HepG2 (cell line): Measurements from ENCODE around the gene STUB1. TPM values are rescaled to one million over a fixed set of nuclear protein-coding genes. Genes with fewer than 3 reads are reported as not detected.

Experiments
- AGO1 ChIP-seq: fragments of 200-400 bp; formaldehyde crosslinking; IDR thresholded peaks from 2 replicates; pipeline ENCODE4 v1.6.1; 2017; ENCODE audit warnings: mild to moderate bottlenecking, low read depth, low read length, moderate library complexity; ENCODE audit not compliant: poor library complexity, severe bottlenecking
- FOXO1 ChIP-seq: sonication (generic); formaldehyde crosslinking; IDR thresholded peaks from 2 replicates; pipeline ENCODE4 v1.4.0; 2020; ENCODE audit warnings: missing genetic modification reagents
- HMG20A ChIP-seq: IDR thresholded peaks from 2 replicates; pipeline ENCODE4 v1.6.1; 2016; ENCODE audit warnings: borderline replicate concordance
- HNRNPLL ChIP-seq: fragments of 200-400 bp; formaldehyde crosslinking; IDR thresholded peaks from 2 replicates; pipeline ENCODE4 v1.6.1; 2017; ENCODE audit warnings: mild to moderate bottlenecking, low read depth, low read length; ENCODE audit not compliant: poor library complexity, severe bottlenecking
- JUN ChIP-seq: sonication (generic); formaldehyde crosslinking; IDR thresholded peaks from 2 replicates; pipeline ENCODE4 v1.4.0; 2020; ENCODE audit warnings: mild to moderate bottlenecking, missing genetic modification reagents
- LBX2 ChIP-seq: sonication (generic); formaldehyde crosslinking; IDR thresholded peaks from 2 replicates; pipeline ENCODE4 v1.5.0; 2020; ENCODE audit warnings: missing genetic modification reagents, mild to moderate bottlenecking, borderline replicate concordance
- MAZ ChIP-seq, 2 experiments: sonication (generic) in 1 of 2; formaldehyde crosslinking in 1 of 2; IDR thresholded peaks; 2 replicates each; pipeline versions ENCODE4 v1.5.0 to v1.6.1; 2012 to 2020; ENCODE audit warnings: low read depth in 2 of 2, mild to moderate bottlenecking in 2 of 2, borderline replicate concordance in 1 of 2, improper control_type of control experiment in 1 of 2, low read length in 1 of 2, missing genetic modification reagents in 1 of 2, moderate library complexity in 1 of 2
- MTA3 ChIP-seq: sonication (generic); formaldehyde crosslinking; IDR thresholded peaks from 2 replicates; pipeline ENCODE4 v1.4.0; 2020; ENCODE audit warnings: missing genetic modification reagents
- NFATC3 ChIP-seq: sonication (generic); formaldehyde crosslinking; IDR thresholded peaks from 2 replicates; pipeline ENCODE4 v1.5.1; 2020; ENCODE audit warnings: mild to moderate bottlenecking, missing genetic modification reagents
- NR2F2 ChIP-seq: IDR thresholded peaks from 2 replicates; pipeline ENCODE4 v1.6.1; 2012; ENCODE audit warnings: low read depth, inconsistent platforms, borderline replicate concordance
- PHF21A ChIP-seq: sonication (generic); formaldehyde crosslinking; IDR thresholded peaks from 2 replicates; pipeline ENCODE4 v1.5.0; 2020; ENCODE audit warnings: mild to moderate bottlenecking, missing genetic modification reagents
- PHF5A ChIP-seq: IDR thresholded peaks from one replicate; pipeline ENCODE4 v1.6.1; 2018; ENCODE audit warnings: low read depth, missing genetic modification reagents; ENCODE audit not compliant: unreplicated experiment
- POGK ChIP-seq: sonication (generic); formaldehyde crosslinking; conservative IDR thresholded peaks from 2 replicates; pipeline ENCODE4 v1.8.0; 2022; ENCODE audit warnings: mild to moderate bottlenecking, moderate library complexity, missing genetic modification reagents
- SALL2 ChIP-seq: sonication (generic); formaldehyde crosslinking; IDR thresholded peaks from 2 replicates; pipeline ENCODE4 v1.8.1; 2023; ENCODE audit warnings: mild to moderate bottlenecking, missing genetic modification reagents, inconsistent platforms
- SNRNP70 ChIP-seq: fragments of 200-400 bp; formaldehyde crosslinking; IDR thresholded peaks from 2 replicates; pipeline ENCODE4 v1.6.1; 2017; ENCODE audit warnings: mild to moderate bottlenecking, low read depth, low read length, moderate library complexity
- SRSF1 ChIP-seq: fragments of 200-400 bp; formaldehyde crosslinking; optimal IDR thresholded peaks from 2 replicates; pipeline ENCODE3; 2017; ENCODE audit warnings: mild to moderate bottlenecking, low read depth, low read length, moderate library complexity
- ZBTB4 ChIP-seq: sonication (generic); formaldehyde crosslinking; IDR thresholded peaks from 2 replicates; pipeline ENCODE4 v1.4.0; 2020; ENCODE audit warnings: missing genetic modification reagents, mild to moderate bottlenecking, borderline replicate concordance
- ZFYVE20 ChIP-seq: sonication (generic); formaldehyde crosslinking; IDR thresholded peaks from 2 replicates; pipeline ENCODE4 v1.8.0; 2023; ENCODE audit warnings: low read depth, mild to moderate bottlenecking, moderate library complexity, missing genetic modification reagents, borderline replicate concordance
- ZNF143 ChIP-seq: sonication (generic); formaldehyde crosslinking; IDR thresholded peaks from 2 replicates; pipeline ENCODE4 v1.4.0; 2020; ENCODE audit warnings: missing genetic modification reagents
- ZNF558 ChIP-seq: sonication (generic); formaldehyde crosslinking; IDR thresholded peaks from 2 replicates; pipeline ENCODE4 v1.9.0; 2022; ENCODE audit warnings: mild to moderate bottlenecking, missing genetic modification reagents, borderline replicate concordance
- ZNF605 ChIP-seq: sonication (generic); formaldehyde crosslinking; IDR thresholded peaks from 2 replicates; pipeline ENCODE4 v1.8.0; 2022; ENCODE audit warnings: mild to moderate bottlenecking, missing genetic modification reagents
- ZNF788 ChIP-seq: sonication (generic); formaldehyde crosslinking; IDR thresholded peaks from 2 replicates; pipeline ENCODE4 v1.5.0; 2020; ENCODE audit warnings: mild to moderate bottlenecking, missing genetic modification reagents, borderline replicate concordance
- polyA plus RNA-seq, 8 experiments: library from polyadenylated mRNA; depleted of rRNA in 3 of 8; stranded (reverse) in 7 of 8; unstranded in 1 of 8; fragments of >200 nt; fragmentation: Illumina TruSeq in 4 of 8; extraction: Trizol in 4 of 8; gene quantifications; 2 replicates each; pipeline versions ENCODE4 v1.2.1 to v1.2.3, GENCODE V29; 2011 to 2016; ENCODE audit warnings: low read depth in 4 of 8, missing spikeins in 1 of 8, mixed read lengths in 1 of 8; ENCODE audit not compliant: insufficient read depth in 1 of 8
- total RNA-seq, 5 experiments: library from RNA; depleted of rRNA; stranded (reverse); fragments of >200 nt; fragmentation: Illumina TruSeq; extraction: Trizol; gene quantifications; 2 replicates each; pipeline ENCODE4 v1.2.3, GENCODE V29; 2016; ENCODE audit warnings: low read depth in 1 of 5

The STUB1 gene
- total and polyA plus RNA-seq, 2 of the 13 experiments (the other 11 are each of a cell fraction or from before 2014, with no cell fraction given): 52.9 to 78.2 TPM

- TF ChIP-seq ZBTB4: no peak
- no peak for TF ChIP-seq ZNF788 (CRISPR knock-in tag)
- no peak for TF ChIP-seq SNRNP70
- TF ChIP-seq ZNF605 (CRISPR knock-in tag): no peak
- peak; percentile 25; the same call in 1 of the 2 replicates for TF ChIP-seq PHF21A
- TF ChIP-seq ZNF143 (CRISPR knock-in tag): no peak
- TF ChIP-seq LBX2: 0 out of 2 replicates have a peak, but pooled peaks have one; percentile 66
- 0 out of 2 replicates have a peak, but pooled peaks have one; percentile 7 for TF ChIP-seq SALL2 (CRISPR knock-in tag)
- peak; percentile 91 for TF ChIP-seq AGO1
- no peak for TF ChIP-seq PHF5A (CRISPR knock-in tag)
- TF ChIP-seq HNRNPLL: peak; percentile 37
- TF ChIP-seq ZFYVE20 (CRISPR knock-in tag): 0 out of 2 replicates have a peak, but pooled peaks have one; percentile 51
- TF ChIP-seq JUN (CRISPR knock-in tag): no peak
- 0 out of 2 replicates have a peak, but pooled peaks have one; percentile 33 for TF ChIP-seq ZNF558 (CRISPR knock-in tag)
- no peak for TF ChIP-seq POGK (CRISPR knock-in tag)
- no peak for TF ChIP-seq FOXO1 (CRISPR knock-in tag)
- TF ChIP-seq NFATC3 (CRISPR knock-in tag): no peak
- TF ChIP-seq SRSF1: peak; percentile 59
- 0 out of 2 replicates have a peak, but pooled peaks have one; percentile 17 for TF ChIP-seq MTA3 (CRISPR knock-in tag)
- no peak for TF ChIP-seq MAZ (IDR thresholded peaks at IDR 0.05; ENCODE audit: borderline replicate concordance, low read depth, low read length)
- TF ChIP-seq MAZ (CRISPR knock-in tag; IDR thresholded peaks at IDR 0.05; ENCODE audit: low read depth): peak; percentile 5; the same call in 1 of the 2 replicates
- no peak for TF ChIP-seq NR2F2
- TF ChIP-seq HMG20A (CRISPR knock-in tag): no peak
Measured at GRCh38 chr16:715477-716199, 35.4 kb downstream of the STUB1 start (continued).
